Measurements from ENCODE around the gene ACTR1B. TPM values are rescaled to one million over a fixed set of nuclear protein-coding genes. Genes with fewer than 3 reads are reported as not detected.
"Not testable (repeated sequence)": the region's sequence is repeated elsewhere in the genome, so short reads cannot be mapped to it uniquely, and the experiment has no call there.

Gene ACTR1B
- total RNA-seq, 1 donor from 2014 or later: 27.1 TPM

GRCh38 chr2:97658691-97659157, 5.1 kb downstream of the ACTR1B start:
- no peak for DNase-seq

- DNase-seq: no peak
Observed at GRCh38 chr2:97657986-97658690, 5.7 kb downstream of the ACTR1B start.

DNA sequence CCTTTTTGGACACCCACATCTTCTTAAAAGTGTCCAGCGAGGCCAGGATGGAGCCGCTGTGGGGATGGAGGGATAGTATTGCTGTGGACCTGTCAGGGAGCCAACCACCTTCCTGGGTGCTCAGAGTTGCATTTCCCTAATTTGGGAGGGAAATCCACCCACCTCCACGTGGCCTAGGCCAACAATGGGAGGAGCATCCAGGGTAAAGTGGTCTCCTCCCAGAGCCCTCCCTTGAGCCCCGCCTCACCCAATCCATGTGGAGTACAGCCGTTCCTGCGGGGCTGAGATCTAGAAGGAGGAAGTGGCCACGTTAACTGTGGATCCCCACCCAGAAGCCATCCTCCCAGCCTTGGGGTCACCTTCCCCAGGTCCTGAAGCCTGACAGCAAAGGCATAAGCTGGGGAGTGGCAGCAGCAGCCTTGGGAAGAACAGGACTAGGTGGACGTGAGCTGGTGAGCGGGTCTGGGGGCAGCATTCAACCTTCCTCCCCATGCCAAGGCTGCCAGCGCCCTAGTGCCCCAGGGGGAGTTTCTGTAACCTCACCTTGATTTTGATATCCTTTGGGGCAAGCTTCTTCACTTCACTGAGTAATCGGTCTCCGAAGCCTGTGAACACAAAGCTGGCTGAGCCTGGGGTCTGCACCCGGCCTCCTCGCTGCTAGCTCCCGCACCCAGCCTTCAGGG, 6.8 kb downstream of the ACTR1B start:
- DNase-seq: no peak

DNA sequence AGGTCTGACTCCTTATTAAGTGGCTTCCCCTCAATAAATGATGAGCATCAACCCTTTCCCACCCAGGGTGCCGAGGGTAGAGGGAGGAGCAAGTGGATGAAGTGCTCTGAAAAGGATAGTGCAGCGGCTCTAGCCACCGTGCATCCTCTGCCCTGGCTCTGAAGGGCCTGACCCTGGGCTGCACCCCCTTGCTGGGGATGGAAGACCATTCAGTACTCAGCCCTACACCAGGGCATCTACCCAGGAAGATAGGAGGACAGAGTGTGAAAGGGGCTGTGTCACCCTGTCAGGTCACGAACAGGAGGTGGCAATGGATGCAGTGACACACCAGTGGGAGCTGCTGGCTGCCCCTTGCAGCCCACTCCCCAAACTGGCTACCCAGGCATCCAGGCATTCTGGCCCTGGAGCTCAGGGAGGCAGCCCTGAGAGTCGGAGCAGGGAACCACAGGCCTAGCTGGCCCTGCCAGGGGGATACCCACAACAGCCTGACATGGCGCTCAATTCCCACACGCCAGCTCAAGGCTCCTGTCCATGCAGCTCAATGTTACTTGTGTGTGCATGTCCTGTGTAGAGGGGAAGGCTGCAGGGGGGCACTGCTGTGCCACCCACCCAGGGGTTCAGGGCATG, 7.6 kb downstream of the ACTR1B start:
- no peak for DNase-seq

DNA sequence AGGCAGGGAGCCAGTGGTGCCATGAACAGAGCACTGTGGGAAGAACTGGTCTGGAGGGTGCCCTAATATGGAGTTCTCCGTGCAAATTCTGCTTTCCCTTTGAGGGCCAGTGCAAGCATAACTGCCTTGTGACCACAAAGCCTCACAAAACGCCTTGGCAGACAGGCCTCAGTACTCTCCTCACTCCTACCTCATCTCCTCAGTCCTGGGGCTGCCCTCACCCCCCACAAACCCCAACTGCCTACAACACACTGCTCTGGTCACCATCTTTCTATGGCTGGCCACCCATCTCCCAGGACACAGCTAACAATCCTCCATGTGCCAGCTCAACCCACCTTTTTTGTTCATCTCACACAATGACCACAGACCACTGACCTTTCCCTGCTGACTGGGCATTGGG, 9.1 kb downstream of the ACTR1B start:
- no peak for DNase-seq

GRCh38 chr2:97654309-97654708, 9.5 kb downstream of the ACTR1B start:
- no peak for DNase-seq

GRCh38 chr2:97653874-97654273, 10.0 kb downstream of the ACTR1B start:
- no peak for DNase-seq

DNA sequence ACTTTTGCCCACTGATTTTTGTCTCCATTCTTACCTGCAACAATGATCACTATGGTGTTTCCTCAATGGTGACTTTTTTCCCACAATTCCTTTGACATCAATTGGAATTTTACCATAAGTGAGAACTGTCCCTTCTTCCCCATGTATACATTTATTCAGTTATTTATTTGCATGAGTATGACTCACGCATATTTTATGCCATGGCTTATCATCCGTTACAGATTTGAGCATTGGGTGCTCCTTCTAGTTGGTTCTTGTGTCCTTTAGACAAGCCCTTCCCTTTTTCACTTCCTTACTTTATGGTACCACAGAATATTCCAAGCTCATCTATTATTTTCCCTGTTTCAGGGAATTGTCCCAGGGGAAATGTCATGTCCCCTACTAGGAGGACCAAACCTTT, 10.4 kb downstream of the ACTR1B start:
- no peak for DNase-seq

GRCh38 chr2:97651114-97651513, 12.7 kb downstream of the ACTR1B start:
- no peak for DNase-seq

DNA sequence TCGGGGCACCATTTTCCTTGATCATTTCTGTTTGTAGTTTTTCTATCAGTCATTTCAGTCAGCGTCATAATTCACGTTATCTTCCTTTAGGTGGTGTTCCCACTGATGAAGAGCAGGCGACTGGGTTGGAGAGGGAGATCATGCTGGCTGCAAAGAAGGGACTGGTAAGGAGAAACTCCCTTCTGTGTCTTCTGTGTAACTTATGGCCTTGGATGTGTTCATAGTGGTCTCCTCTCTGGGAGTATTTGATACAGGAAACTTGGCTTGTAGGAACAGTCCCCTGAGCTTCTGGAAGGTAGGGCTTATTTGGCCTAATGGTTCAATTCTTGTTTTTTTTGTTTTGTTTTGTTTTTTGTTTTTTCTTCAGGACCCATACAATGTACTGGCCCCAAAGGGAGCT, 16.9 kb downstream of the ACTR1B start:
- DNase-seq: no peak

DNA sequence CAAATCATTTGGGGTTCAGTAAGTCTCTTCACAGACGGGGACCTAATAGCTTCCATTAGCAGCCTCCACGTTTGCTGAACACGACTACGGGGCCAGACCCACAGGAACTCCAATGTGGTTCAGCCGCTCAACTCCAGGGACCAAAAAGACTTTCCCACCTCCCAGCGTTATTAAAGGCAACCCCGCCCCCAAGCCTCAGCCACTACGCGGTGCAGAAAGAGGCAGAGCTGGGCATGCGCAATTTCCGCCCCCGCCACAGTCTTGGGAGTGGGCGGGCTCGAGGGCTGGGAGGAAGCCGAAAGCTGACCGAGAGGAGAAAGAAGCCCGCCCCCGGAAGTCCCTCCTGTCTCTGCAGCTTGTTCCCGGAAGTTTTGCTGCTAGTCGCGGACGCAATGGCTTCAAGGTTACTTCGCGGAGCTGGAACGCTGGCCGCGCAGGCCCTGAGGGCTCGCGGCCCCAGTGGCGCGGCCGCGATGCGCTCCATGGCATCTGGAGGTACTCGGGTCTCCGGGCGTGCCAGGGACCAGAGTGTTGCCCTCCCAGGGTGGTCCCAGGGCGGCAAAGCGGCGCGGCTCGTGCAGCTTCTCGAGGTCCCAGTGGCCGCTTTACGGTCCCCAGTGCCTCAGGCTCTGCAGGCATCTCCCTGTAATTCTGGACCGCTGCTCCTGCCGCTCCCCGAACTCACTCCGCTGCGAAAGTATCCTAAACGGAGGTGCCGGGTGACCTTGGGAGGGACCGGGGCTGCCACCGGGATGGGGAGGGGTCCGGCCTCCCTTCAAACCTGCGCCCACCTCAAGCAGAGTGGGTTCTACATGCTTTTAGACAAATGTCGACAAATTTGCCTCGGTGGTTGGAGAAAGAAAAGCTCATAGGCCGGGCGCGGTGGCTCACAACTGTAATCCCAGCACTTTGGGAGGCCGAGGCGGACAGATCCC, 17.9 kb downstream of the ACTR1B start, which contains the start of gene COX5B:
COX5B (plus strand) TSS at position 368 of the 935 bp plus-strand sequence; CDS start at position 393, 25 bp downstream.
- DNase-seq: peak; percentile 98

DNA sequence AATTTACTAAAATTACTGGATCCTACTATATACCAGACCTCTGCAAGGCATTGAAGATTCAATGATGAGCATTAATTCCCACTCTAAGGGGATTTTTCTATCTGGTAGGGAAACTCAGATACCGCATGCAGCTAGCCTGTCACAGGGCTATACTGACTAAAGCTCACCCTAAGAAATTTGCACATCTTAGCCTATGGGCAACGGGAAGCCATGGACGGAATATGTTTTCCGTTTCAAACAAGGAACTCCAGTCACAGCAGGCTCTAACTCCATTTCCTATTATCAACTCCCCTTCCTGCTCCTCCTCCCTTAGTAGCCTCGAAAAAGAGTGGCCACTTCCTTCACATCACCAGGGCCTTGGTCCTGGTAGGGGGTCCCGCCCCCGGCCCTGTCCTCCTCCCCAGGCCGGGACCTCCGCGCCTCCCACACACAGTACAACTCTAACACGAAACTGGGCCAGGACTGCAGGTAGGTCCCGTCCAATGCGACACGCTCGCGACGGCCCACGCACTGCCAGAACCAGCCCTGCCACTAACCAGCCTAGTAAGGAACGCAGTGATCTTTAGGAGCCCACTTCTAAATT, 18.6 kb downstream of the ACTR1B start:
- no peak for DNase-seq

DNA sequence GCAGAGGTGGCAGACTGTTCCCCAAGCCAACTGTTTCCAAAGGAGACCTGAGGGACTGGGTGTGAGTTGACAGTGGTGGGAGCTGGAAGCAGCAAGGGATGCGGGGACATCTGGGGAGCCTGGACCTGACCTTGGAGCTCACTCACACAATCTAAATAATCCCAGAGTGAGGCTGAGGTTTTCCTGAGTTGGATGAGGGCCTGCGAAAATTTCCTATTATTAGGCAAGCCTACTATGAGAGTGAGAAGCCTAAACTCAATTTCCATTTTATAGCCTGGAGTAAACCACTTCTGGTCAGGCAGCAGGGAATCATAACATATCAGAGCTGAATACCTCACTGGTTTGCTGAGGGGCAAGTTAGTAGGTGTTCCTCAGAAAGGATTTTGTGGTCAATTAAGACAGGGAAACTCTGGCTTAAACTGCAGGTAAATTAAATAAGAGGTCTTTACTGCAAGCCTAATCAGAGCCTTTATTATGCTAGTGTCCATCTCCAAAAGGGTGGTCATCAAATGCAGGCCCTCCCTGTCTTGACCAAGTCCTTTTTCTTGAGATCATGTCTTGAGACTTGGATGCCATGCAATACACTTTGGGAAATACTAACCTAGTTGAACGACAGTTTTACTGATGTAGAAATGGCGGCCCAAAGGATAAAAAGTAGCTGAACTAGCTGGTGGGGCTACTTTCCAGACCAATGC, 19.7 kb downstream of the ACTR1B start:
- DNase-seq: no peak

GRCh38 chr2:97626049-97626430, 37.8 kb downstream of the ACTR1B start:
- DNase-seq: not testable (repeated sequence)

GRCh38 chr2:97625354-97626048, 38.3 kb downstream of the ACTR1B start:
- DNase-seq: not testable (repeated sequence)

- DNase-seq: not testable (repeated sequence)
Observed at GRCh38 chr2:97622976-97623375, 40.9 kb downstream of the ACTR1B start.

- DNase-seq: not testable (repeated sequence)
Observed at GRCh38 chr2:97620492-97620891, 43.4 kb downstream of the ACTR1B start.

DNA sequence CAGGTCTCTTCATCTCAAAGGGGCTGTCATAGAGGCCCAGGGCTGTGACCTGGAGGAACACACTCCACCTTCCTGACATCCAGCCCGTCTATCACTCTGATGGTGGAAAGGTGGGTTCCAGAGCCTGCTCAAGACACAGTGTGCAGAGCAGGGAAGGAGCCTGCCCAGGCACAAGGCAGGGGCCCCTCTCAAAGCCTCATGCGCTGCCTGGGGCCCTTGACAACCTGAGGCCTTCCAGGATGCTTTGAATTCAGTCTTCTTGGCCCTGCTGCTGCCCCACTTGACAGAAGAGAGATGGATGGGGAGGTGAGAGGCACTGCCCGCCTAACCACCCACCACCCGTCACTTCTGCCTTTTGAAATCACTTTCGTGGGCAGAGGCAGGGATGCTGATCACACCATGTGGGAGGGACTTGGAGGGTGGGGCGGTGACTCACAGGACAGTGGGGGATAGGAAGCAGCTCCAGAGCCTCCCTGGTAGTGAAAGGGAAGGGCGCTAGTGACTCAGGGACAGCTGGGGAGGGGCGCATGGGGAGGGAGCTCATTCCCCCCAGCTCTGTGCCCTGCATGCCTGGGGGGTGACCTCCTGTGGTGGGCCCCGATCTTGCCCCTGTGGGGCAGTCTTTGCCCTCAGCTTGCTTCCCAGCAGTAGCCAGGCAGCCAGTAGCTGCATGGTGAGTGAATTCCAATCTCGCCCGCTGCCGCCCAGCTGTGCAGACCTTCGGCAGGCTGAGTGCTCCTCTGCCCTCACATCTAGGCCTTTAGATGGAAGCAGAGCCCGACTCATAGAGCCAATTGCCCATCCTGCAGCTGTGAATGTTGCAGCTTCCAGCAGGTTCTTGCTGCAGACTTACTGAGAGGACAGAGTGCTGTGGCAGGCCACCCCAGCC, 44.7 kb downstream of the ACTR1B start:
- not testable (repeated sequence) for DNase-seq

GRCh38 chr2:97617911-97618310, 45.9 kb downstream of the ACTR1B start:
- no peak for DNase-seq

Measured in occipital lobe (tissue), 2 donors.